SK-N-SH (cell line): Measurements from ENCODE around the gene CNTNAP2. TPM values are rescaled to one million over a fixed set of nuclear protein-coding genes. Genes with fewer than 3 reads are reported as not detected.

ENCODE experiments used
- CTCF ChIA-PET: fragments of 300-600, 350-600 bp; formaldehyde crosslinking; extraction: SDS; loops from one replicate; lab custom pipeline; 2021; lab: Yijun Ruan, JAX
- POLR2A ChIA-PET: fragments of 350-600 bp; sonication (Branson Sonifier 250); formaldehyde crosslinking; extraction: SDS; loops from one replicate; lab custom pipeline; 2020; ENCODE audit warnings: antibody characterized with exemption, inconsistent platforms; lab: Yijun Ruan, JAX
- DNase-seq: peaks from one replicate; pipeline ENCODE4 v3.0.0; 2012
- H2AFZ ChIP-seq: fragments of 200-600 bp; sonication (generic); 2 replicates; pipeline ENCODE4 v1.8.1; 2016; ENCODE audit warnings: antibody characterized with exemption, mild to moderate bottlenecking, low read depth
- H3F3A ChIP-seq: fragments of 200-600 bp; sonication (generic); replicated peaks from 2 replicates; pipeline ENCODE3; 2016; ENCODE audit warnings: antibody characterized with exemption, mild to moderate bottlenecking; ENCODE audit not compliant: insufficient read depth
- H3K27ac ChIP-seq, 2 experiments: fragments of 200-500 bp in 1 of 2; fragments of 200-600 bp in 1 of 2; sonication (Bioruptor generic) in 1 of 2; sonication (generic), shearing (Covaris generic) in 1 of 2; 2 replicates each; pipeline versions ENCODE4 v1.5.1 to v1.6.1; 2014 to 2016; ENCODE audit warnings: low read depth in 2 of 2, inconsistent platforms in 1 of 2, low read length in 1 of 2, mild to moderate bottlenecking in 1 of 2, mixed read lengths in 1 of 2
- H3K27me3 ChIP-seq: fragments of 200-600 bp; sonication (generic), shearing (Covaris generic); 2 replicates; pipeline ENCODE4 v1.6.1; 2016; ENCODE audit warnings: mixed run types; ENCODE audit not compliant: insufficient read depth
- H3K36me3 ChIP-seq, 2 experiments: fragments of 200-500 bp in 1 of 2; fragments of 200-600 bp in 1 of 2; sonication (Bioruptor generic) in 1 of 2; sonication (generic) in 1 of 2; replicated peaks in 1 of 2; 2 replicates each; pipeline versions ENCODE3 to v1.5.1; 2014 to 2016; ENCODE audit warnings: low read length in 1 of 2, mild to moderate bottlenecking in 1 of 2; ENCODE audit not compliant: insufficient read depth in 2 of 2, control insufficient read depth in 1 of 2
- H3K4me1 ChIP-seq, 2 experiments: fragments of 200-500 bp in 1 of 2; fragments of 200-600 bp in 1 of 2; sonication (Bioruptor generic) in 1 of 2; sonication (generic), shearing (Covaris generic) in 1 of 2; 2 replicates each; pipeline versions ENCODE4 v1.5.1 to v1.6.1; 2014 to 2016; ENCODE audit warnings: low read depth in 1 of 2, low read length in 1 of 2, mixed run types in 1 of 2; ENCODE audit not compliant: insufficient read depth in 2 of 2, control insufficient read depth in 1 of 2
- H3K4me2 ChIP-seq: fragments of 200-600 bp; sonication (generic), shearing (Covaris generic); 2 replicates; pipeline ENCODE4 v1.6.1; 2017; ENCODE audit warnings: mixed run types
- H3K4me3 ChIP-seq, 2 experiments: fragments of 200-500 bp in 1 of 2; fragments of 200-600 bp in 1 of 2; sonication (Bioruptor generic) in 1 of 2; sonication (generic), shearing (Covaris generic) in 1 of 2; 2 replicates each; pipeline versions ENCODE4 v1.5.1 to v1.8.1; 2014 to 2016; ENCODE audit warnings: low read depth in 2 of 2, inconsistent platforms in 1 of 2, low read length in 1 of 2, mild to moderate bottlenecking in 1 of 2, mixed read lengths in 1 of 2, moderate library complexity in 1 of 2
- H3K79me2 ChIP-seq: fragments of 200-600 bp; sonication (generic); 2 replicates; pipeline ENCODE4 v1.8.1; 2017; ENCODE audit warnings: mild to moderate bottlenecking; ENCODE audit not compliant: insufficient read depth
- H3K9ac ChIP-seq: fragments of 200-600 bp; sonication (generic); 2 replicates; pipeline ENCODE4 v1.6.1; 2017; ENCODE audit warnings: mixed run types
- H3K9me2 ChIP-seq: fragments of 200-600 bp; sonication (generic); 2 replicates; pipeline ENCODE4 v1.6.1; 2017; ENCODE audit warnings: mixed run types
- H3K9me3 ChIP-seq: fragments of 200-600 bp; sonication (generic); 2 replicates; pipeline ENCODE4 v1.6.1; 2017; ENCODE audit warnings: mixed run types, mild to moderate bottlenecking, moderate library complexity
- H4K20me1 ChIP-seq: fragments of 200-600 bp; sonication (generic); 2 replicates; pipeline ENCODE4 v1.6.1; 2017; ENCODE audit warnings: mild to moderate bottlenecking, mixed run types; ENCODE audit not compliant: insufficient read depth
- ELF1 ChIP-seq: IDR thresholded peaks from 2 replicates; pipeline ENCODE4 v1.4.0; 2012
- EP300 ChIP-seq, 2 experiments: IDR thresholded peaks; 2 replicates each; pipeline versions ENCODE4 v1.4.0 to v1.6.1; 2012; ENCODE audit warnings: borderline replicate concordance in 1 of 2, low read depth in 1 of 2, low read length in 1 of 2
- FOXM1 ChIP-seq: IDR thresholded peaks from 2 replicates; pipeline ENCODE4 v1.4.0; 2012; ENCODE audit warnings: low read depth, mild to moderate bottlenecking
- GABPA ChIP-seq: IDR thresholded peaks from 2 replicates; pipeline ENCODE4 v1.4.0; 2012; ENCODE audit warnings: low read depth, mild to moderate bottlenecking
- JUND ChIP-seq: IDR thresholded peaks from 2 replicates; pipeline ENCODE4 v1.4.0; 2012
- POLR2AphosphoS5 ChIP-seq: IDR thresholded peaks from 2 replicates; pipeline ENCODE4 v1.6.1; 2012; ENCODE audit warnings: low read depth, low read length
- RCOR1 ChIP-seq: fragments of 150-350 bp; IDR thresholded peaks from 2 replicates; pipeline ENCODE4 v1.6.1; 2017; ENCODE audit warnings: antibody characterized with exemption, low read length
- SIN3A ChIP-seq: IDR thresholded peaks from 2 replicates; pipeline ENCODE4 v1.6.1; 2012; ENCODE audit warnings: low read depth, mild to moderate bottlenecking, low read length, moderate library complexity, borderline replicate concordance
- YY1 ChIP-seq: IDR thresholded peaks from 2 replicates; pipeline ENCODE4 v1.4.0; 2012; ENCODE audit warnings: low read depth, mild to moderate bottlenecking
- WGBS: methylation state at CpG from one replicate; pipeline ENCODE4 v1.1.6; 2017; ENCODE audit warnings: low lambda C conversion rate; 5-methylcytosine and 5-hydroxymethylcytosine counted together
- polyA plus RNA-seq, 3 experiments: library from polyadenylated mRNA; depleted of rRNA; stranded (reverse); fragments of >200 nt; gene quantifications; 2 replicates each; pipeline ENCODE4 v1.2.3, GENCODE V29; 2012
- TF ChIP-seq, protein P1 (sequence below): IDR thresholded peaks from 2 replicates; pipeline ENCODE4 v1.4.0; 2012; ENCODE audit warnings: low read depth, borderline replicate concordance
- TF ChIP-seq, protein P2 (sequence below): fragments of 200-600 bp; sonication (generic); IDR thresholded peaks from 2 replicates; pipeline ENCODE4 v1.6.1; 2017; ENCODE audit warnings: antibody characterized with exemption, mild to moderate bottlenecking, moderate library complexity
- TF ChIP-seq, protein P3 (sequence below): IDR thresholded peaks from 2 replicates; pipeline ENCODE4 v1.4.0; 2012; ENCODE audit warnings: low read depth, borderline replicate concordance
- TF ChIP-seq, protein P4 (sequence below): IDR thresholded peaks from 2 replicates; pipeline ENCODE4 v1.4.0; 2012; ENCODE audit warnings: low read depth

CNTNAP2 gene
- polyA plus RNA-seq, 1 of the 3 experiments (the other 2 are of a cell fraction): 3.4 TPM

DNA sequence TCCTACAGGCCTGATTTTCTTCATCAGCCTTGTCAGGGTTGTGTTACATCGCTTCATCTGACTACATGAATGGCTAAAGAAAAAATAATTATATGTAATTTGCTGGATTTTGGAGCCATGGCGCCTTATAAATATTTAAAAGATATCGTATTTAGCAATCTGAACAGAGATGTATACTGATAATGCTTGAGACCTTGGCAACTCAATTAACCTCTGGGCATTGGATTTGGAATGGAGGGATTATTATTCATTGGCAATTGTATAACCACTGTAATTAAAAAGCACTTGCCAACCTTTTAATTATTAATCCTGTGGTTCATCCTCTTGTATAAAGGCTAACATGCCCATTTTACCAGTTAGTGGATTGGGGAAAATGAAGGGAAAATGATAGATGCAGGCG is 745.1 kb downstream of the CNTNAP2 start:
- ChIA-PET CTCF (no interaction called here), POLR2A (no interaction called here)
- WGBS: 64% methylated on average over 4 of the region's 4 CpGs
- TF ChIP-seq, protein P1, sequence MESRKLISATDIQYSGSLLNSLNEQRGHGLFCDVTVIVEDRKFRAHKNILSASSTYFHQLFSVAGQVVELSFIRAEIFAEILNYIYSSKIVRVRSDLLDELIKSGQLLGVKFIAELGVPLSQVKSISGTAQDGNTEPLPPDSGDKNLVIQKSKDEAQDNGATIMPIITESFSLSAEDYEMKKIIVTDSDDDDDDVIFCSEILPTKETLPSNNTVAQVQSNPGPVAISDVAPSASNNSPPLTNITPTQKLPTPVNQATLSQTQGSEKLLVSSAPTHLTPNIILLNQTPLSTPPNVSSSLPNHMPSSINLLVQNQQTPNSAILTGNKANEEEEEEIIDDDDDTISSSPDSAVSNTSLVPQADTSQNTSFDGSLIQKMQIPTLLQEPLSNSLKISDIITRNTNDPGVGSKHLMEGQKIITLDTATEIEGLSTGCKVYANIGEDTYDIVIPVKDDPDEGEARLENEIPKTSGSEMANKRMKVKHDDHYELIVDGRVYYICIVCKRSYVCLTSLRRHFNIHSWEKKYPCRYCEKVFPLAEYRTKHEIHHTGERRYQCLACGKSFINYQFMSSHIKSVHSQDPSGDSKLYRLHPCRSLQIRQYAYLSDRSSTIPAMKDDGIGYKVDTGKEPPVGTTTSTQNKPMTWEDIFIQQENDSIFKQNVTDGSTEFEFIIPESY: no peak
- no peak for TF ChIP-seq JUND
- TF ChIP-seq, protein P2, sequence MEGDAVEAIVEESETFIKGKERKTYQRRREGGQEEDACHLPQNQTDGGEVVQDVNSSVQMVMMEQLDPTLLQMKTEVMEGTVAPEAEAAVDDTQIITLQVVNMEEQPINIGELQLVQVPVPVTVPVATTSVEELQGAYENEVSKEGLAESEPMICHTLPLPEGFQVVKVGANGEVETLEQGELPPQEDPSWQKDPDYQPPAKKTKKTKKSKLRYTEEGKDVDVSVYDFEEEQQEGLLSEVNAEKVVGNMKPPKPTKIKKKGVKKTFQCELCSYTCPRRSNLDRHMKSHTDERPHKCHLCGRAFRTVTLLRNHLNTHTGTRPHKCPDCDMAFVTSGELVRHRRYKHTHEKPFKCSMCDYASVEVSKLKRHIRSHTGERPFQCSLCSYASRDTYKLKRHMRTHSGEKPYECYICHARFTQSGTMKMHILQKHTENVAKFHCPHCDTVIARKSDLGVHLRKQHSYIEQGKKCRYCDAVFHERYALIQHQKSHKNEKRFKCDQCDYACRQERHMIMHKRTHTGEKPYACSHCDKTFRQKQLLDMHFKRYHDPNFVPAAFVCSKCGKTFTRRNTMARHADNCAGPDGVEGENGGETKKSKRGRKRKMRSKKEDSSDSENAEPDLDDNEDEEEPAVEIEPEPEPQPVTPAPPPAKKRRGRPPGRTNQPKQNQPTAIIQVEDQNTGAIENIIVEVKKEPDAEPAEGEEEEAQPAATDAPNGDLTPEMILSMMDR: no peak
- H3K36me3 ChIP-seq: no peaks in the 10 kb centered on the region
- no peak for DNase-seq
- no peaks in the 10 kb centered on the region for H3K9me3 ChIP-seq
- peaks cover 0 to 7% of the 10 kb centered on the region in 2 experiments; a peak in 1 of 4 replicates for H3K4me1 ChIP-seq
- no peak overlapping the region for H3K4me3 ChIP-seq
- no peak overlapping the region for H3K27ac ChIP-seq
- H3K9me2 ChIP-seq: no peaks in the 10 kb centered on the region
- no peak overlapping the region for H3K9ac ChIP-seq
- no peaks in the 10 kb centered on the region for H4K20me1 ChIP-seq
- no peaks in the 10 kb centered on the region for H3K27me3 ChIP-seq
- no peaks in the 10 kb centered on the region for H3F3A ChIP-seq
- no peaks in the 10 kb centered on the region for H3K79me2 ChIP-seq
- H3K4me2 ChIP-seq: no peak overlapping the region
- H2AFZ ChIP-seq: no peak overlapping the region

DNA sequence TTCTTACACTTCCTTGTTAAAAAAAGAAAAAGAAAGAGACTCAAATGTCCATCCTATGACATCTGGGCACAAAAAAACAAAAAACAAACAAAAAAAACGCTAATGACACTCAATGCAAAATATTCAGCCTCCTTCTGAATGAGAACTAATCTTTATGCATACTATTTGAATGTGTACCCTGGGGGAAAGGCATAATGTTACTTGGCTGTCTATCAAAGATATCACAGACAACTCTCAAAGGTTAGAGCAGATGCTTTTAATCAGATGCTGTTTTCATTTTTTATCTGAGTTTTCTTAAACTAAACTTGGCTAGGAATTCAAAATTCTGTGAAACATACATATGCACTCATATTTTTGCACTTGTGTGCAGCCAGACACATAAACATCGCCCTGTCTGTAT is 745.8 kb downstream of the CNTNAP2 start:
- no peaks in the 10 kb centered on the region for H3K79me2 ChIP-seq
- 20% methylated on average over 2 of the region's 2 CpGs for WGBS

DNA sequence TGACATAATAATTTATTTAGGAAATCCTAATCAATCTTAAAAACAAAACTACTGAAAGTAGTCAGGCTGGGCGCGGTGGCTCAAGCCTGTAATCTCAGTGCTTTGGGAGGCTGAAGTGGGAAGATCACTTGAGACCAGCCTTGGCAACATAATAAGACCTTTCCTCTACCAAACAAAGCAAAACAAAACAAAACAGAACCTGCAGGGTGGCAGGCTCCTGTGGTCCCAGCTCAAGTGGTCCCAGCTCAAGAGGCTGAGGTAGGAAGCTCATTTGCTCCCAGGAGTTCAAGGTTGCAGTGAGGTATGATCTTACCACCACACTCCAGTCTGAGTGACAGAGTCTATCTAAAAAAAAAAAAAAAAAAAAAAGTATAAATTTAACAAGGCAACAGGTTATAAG is 748.0 kb downstream of the CNTNAP2 start:
- Histone ChIP-seq H3K4me2 (no peak overlapping the region), H3K4me1 (peaks cover 0 to 7% of the 10 kb centered on the region in 2 experiments; a peak in 1 of 4 replicates), H3K9me3 (no peaks in the 10 kb centered on the region), H3K4me3 (no peak overlapping the region), H3K9me2 (no peaks in the 10 kb centered on the region), H3K9ac (no peak overlapping the region), H3K79me2 (no peaks in the 10 kb centered on the region), H3F3A (no peaks in the 10 kb centered on the region), H4K20me1 (no peaks in the 10 kb centered on the region), H3K36me3 (no peaks in the 10 kb centered on the region), H3K27ac (no peak overlapping the region), H3K27me3 (no peaks in the 10 kb centered on the region), H2AFZ (no peak overlapping the region)
- ChIA-PET POLR2A (no interaction called here), CTCF (interaction anchor here (1.1 kb wide), 1 partner anchor 1278 kb away, joined by 3 read pairs; no protein-coding TSS in a partner anchor)
- no peak for DNase-seq
- TF ChIP-seq, protein P2: no peak
- TF ChIP-seq ELF1 (no peak), JUND (no peak), POLR2AphosphoS5 (no peak), FOXM1 (no peak), GABPA (no peak), SIN3A (no peak)
- TF ChIP-seq, protein P3, sequence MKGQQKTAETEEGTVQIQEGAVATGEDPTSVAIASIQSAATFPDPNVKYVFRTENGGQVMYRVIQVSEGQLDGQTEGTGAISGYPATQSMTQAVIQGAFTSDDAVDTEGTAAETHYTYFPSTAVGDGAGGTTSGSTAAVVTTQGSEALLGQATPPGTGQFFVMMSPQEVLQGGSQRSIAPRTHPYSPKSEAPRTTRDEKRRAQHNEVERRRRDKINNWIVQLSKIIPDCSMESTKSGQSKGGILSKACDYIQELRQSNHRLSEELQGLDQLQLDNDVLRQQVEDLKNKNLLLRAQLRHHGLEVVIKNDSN: no peak
- TF ChIP-seq, protein P4, sequence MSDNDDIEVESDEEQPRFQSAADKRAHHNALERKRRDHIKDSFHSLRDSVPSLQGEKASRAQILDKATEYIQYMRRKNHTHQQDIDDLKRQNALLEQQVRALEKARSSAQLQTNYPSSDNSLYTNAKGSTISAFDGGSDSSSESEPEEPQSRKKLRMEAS: no peak
- 80% methylated on average over 2 of the region's 2 CpGs for WGBS

More for the DNA sequence above, 745.8 kb downstream of the CNTNAP2 start:
- no peak overlapping the region for H3K4me3 ChIP-seq
- no peaks in the 10 kb centered on the region for H4K20me1 ChIP-seq
- H3K27ac ChIP-seq: no peak overlapping the region
- H3K9me2 ChIP-seq: no peaks in the 10 kb centered on the region
- H3K9ac ChIP-seq: no peak overlapping the region
- H3F3A ChIP-seq: no peaks in the 10 kb centered on the region
- POLR2A ChIA-PET: no interaction called here
- no peak for DNase-seq
- CTCF ChIA-PET: no interaction called here
- H3K9me3 ChIP-seq: no peaks in the 10 kb centered on the region
- 0 out of 2 replicates have a peak overlapping the region, but pooled peaks have one; percentile 2 for H2AFZ ChIP-seq
- no peaks in the 10 kb centered on the region for H3K36me3 ChIP-seq
- H3K4me1 ChIP-seq: peaks cover 0 to 7% of the 10 kb centered on the region in 2 experiments; a peak in 1 of 4 replicates
- no peaks in the 10 kb centered on the region for H3K27me3 ChIP-seq
- H3K4me2 ChIP-seq: no peak overlapping the region
- TF ChIP-seq RCOR1 (peak; percentile 59; the same call in 1 of the 2 replicates), EP300 (IDR thresholded peaks at IDR 0.05; ENCODE audit: borderline replicate concordance in 1 of 2, low read depth in 1 of 2, low read length in 1 of 2) (peak in 1 of 2 experiments; percentile 36; a peak in 1 of 4 replicates), YY1 (no peak)
